Right atrium auricular region (tissue), 2 donors: ENCODE data around the gene ATP5PO. TPM values are rescaled to one million over a fixed set of nuclear protein-coding genes. Genes with fewer than 3 reads are reported as not detected.
A peak's percentile ranks its signal among the peaks of the same experiment; 100 is the strongest.

Source experiments
- DNase-seq: peaks from one replicate; pipeline ENCODE4 v3.0.0-alpha.2; 2019; ENCODE audit warnings: low spot score
- H3K27ac ChIP-seq, 2 donors: fragments of 200-600 bp; sonication (generic); 1 replicate in 1 of 2; 2 replicates in 1 of 2; pipeline ENCODE4 v1.5.1; 2016 to 2019
- H3K27me3 ChIP-seq, 2 donors: fragments of 200-600 bp; sonication (generic); one replicate each; pipeline versions ENCODE4 v1.5.1 to v1.6.0; 2017 to 2019
- H3K36me3 ChIP-seq: fragments of 200-600 bp; sonication (generic); one replicate; pipeline ENCODE4 v1.5.1; 2016
- H3K4me1 ChIP-seq, 2 donors: fragments of 200-600 bp; sonication (generic); one replicate each; pipeline versions ENCODE4 v1.5.1 to v1.6.0; 2017 to 2019
- H3K4me3 ChIP-seq, 2 donors: fragments of 200-600 bp; sonication (generic); 1 replicate in 1 of 2; 2 replicates in 1 of 2; pipeline ENCODE4 v1.5.1; 2017 to 2019; ENCODE audit warnings: mild to moderate bottlenecking in 1 of 2, moderate library complexity in 1 of 2
- H3K9me3 ChIP-seq, 2 donors: fragments of 200-600 bp; sonication (generic); one replicate each; pipeline ENCODE4 v1.5.1; 2019
- total RNA-seq, 2 donors: library from RNA; depleted of rRNA; stranded (reverse); fragments of >200 nt; gene quantifications; one replicate each; pipeline ENCODE4 v1.1.0, GENCODE V29; 2016
- TF ChIP-seq, protein P1 (sequence below), 2 donors: fragments of 200-600 bp; sonication (generic); IDR thresholded peaks; one replicate each; pipeline ENCODE4 v1.5.1; 2019; ENCODE audit warnings: antibody characterized with exemption in 2 of 2

ATP5PO gene
- total RNA-seq, 2 donors from 2014 or later = 593 to 693 TPM

DNA sequence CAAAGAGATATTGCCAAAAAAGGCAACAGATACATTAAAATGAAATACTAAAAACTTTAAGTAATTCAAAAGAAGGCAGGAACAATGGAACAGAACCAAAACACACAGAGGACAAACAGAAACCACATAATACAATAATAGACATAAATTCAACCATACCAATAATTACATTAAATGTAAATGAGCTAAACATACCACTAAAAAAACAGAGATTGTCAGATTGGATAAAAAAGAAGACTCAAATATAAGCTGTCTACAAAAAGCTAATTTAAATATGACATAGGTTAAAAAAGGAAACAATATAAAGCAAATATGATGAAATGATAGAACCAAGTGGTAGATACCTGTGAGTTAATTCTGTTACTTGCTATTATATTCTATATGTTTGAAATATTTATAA, 44.1 kb upstream of the ATP5PO start:
- Histone ChIP-seq H3K27me3 (no peaks in the 10 kb centered on the region), H3K36me3 (no peaks in the 10 kb centered on the region), H3K9me3 (peaks cover 0 to 22% of the 10 kb centered on the region in 2 donors), H3K27ac (no peak overlapping the region), H3K4me1 (no peaks in the 10 kb centered on the region), H3K4me3 (no peak overlapping the region)
- TF ChIP-seq, protein P1, sequence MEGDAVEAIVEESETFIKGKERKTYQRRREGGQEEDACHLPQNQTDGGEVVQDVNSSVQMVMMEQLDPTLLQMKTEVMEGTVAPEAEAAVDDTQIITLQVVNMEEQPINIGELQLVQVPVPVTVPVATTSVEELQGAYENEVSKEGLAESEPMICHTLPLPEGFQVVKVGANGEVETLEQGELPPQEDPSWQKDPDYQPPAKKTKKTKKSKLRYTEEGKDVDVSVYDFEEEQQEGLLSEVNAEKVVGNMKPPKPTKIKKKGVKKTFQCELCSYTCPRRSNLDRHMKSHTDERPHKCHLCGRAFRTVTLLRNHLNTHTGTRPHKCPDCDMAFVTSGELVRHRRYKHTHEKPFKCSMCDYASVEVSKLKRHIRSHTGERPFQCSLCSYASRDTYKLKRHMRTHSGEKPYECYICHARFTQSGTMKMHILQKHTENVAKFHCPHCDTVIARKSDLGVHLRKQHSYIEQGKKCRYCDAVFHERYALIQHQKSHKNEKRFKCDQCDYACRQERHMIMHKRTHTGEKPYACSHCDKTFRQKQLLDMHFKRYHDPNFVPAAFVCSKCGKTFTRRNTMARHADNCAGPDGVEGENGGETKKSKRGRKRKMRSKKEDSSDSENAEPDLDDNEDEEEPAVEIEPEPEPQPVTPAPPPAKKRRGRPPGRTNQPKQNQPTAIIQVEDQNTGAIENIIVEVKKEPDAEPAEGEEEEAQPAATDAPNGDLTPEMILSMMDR (IDR thresholded peaks at IDR 0.05) = no peak
- no peak for DNase-seq

DNA sequence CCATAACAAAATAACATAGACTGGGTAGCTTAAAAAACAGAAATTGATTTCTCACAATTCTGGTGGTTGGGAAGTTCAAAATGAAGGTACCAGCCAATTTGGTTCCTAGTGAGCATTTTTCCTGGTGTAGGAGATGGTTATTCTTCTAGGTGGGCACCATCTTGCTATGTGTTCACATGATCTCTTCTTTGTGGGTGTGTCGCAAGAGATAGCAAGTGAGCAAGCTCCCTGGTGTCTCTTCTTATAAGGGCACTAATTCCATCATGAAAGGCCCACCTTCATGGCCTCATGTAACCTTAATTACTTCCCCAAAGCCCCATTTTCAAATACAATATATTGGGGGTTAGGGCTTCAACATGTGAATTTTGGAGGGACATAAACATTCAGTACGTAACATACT, 38.8 kb upstream of the ATP5PO start:
- H3K9me3 ChIP-seq = peaks cover 0 to 10% of the 10 kb centered on the region in 2 donors
- no peak for DNase-seq
- H3K4me3 ChIP-seq = no peak overlapping the region
- peaks cover 0 to 9% of the 10 kb centered on the region in 2 donors for H3K4me1 ChIP-seq
- no peaks in the 10 kb centered on the region for H3K36me3 ChIP-seq
- TF ChIP-seq, protein P1 (IDR thresholded peaks at IDR 0.05) = no peak
- no peak overlapping the region for H3K27ac ChIP-seq
- H3K27me3 ChIP-seq = no peaks in the 10 kb centered on the region

DNA sequence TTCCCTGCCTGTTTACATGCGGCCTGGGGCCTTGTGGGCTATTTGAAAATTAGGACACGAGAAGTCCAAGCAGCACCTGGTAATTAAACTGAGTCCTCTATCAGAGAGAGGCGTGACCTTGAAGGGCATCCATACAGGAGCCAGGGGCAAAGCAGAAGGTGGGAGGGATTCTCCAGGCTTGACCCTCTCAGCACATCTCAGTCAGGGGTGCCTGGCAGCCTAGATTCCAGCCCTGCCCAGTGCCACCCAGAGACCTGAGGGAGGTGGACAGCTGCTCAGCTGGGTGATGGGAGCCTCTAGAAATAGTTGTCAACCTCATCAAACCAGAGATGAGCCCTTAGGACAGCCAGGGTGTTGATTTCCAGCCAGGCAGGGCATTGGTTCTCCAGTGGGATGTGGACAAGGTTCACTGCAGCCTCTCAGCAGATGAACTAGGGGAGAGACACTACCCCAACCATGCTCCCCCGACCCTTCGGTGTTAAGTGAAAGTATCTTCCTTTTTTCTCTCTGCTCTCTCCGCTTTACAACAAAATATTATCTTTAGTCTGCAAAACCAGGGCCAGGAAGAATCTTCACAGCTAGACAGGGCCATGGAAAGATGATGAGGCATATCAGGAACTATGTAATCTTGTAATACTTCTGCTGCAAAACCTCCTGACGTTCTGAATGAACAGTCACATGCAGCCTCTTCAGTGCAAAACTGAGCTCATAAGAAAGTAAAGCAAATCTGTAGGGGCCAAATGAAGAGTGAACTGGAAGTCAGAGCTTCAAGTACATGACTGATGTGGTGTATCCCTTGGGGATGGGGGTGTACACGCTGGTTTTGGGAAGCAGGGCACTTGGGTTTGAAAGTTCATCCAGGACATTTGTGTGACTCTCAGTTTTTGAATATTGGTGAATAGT, 35.9 kb upstream of the ATP5PO start:
- peak overlapping the region in 1 of 2 donors; percentile 15 for H3K27ac ChIP-seq
- H3K36me3 ChIP-seq = no peaks in the 10 kb centered on the region
- DNase-seq = no peak
- TF ChIP-seq, protein P1 (IDR thresholded peaks at IDR 0.05) = no peak
- H3K4me1 ChIP-seq = peaks cover 0 to 28% of the 10 kb centered on the region in 2 donors
- H3K9me3 ChIP-seq = no peaks in the 10 kb centered on the region
- no peaks in the 10 kb centered on the region for H3K27me3 ChIP-seq
- H3K4me3 ChIP-seq = no peak overlapping the region

DNA sequence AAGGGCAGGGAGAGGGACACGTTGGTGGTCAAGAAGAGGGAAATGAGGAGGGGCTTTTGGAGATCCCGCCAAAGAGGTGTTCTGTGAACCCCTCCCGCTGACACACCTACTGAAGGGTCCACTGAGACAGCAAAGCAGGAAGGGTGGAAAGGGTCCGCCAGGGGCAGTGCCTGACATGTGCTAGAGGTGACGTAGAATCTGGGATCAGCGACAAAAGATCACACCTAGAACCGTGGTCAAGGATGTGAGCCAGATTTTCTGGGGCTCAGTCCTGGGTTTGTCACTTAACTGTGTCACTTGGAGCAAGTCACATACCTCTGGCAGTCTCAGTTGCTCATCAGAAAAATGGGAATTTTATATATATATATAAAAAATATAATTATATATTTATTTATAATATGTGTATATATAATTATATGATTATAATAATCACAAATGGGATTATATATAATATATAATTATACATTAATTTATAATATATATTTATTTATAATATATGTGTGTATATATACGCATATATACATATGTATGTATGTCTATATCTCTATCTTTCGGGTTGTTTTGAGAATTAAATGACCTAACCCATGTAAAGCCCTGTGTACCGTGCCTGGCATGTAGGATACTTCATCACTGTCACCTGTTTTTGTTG, 35.0 kb upstream of the ATP5PO start:
- Histone ChIP-seq H3K27me3 (no peaks in the 10 kb centered on the region), H3K4me3 (no peak overlapping the region), H3K4me1 (peaks cover 0 to 28% of the 10 kb centered on the region in 2 donors), H3K36me3 (no peaks in the 10 kb centered on the region), H3K9me3 (no peaks in the 10 kb centered on the region), H3K27ac (no peak overlapping the region)
- TF ChIP-seq, protein P1 (IDR thresholded peaks at IDR 0.05) = no peak
- no peak for DNase-seq

DNA sequence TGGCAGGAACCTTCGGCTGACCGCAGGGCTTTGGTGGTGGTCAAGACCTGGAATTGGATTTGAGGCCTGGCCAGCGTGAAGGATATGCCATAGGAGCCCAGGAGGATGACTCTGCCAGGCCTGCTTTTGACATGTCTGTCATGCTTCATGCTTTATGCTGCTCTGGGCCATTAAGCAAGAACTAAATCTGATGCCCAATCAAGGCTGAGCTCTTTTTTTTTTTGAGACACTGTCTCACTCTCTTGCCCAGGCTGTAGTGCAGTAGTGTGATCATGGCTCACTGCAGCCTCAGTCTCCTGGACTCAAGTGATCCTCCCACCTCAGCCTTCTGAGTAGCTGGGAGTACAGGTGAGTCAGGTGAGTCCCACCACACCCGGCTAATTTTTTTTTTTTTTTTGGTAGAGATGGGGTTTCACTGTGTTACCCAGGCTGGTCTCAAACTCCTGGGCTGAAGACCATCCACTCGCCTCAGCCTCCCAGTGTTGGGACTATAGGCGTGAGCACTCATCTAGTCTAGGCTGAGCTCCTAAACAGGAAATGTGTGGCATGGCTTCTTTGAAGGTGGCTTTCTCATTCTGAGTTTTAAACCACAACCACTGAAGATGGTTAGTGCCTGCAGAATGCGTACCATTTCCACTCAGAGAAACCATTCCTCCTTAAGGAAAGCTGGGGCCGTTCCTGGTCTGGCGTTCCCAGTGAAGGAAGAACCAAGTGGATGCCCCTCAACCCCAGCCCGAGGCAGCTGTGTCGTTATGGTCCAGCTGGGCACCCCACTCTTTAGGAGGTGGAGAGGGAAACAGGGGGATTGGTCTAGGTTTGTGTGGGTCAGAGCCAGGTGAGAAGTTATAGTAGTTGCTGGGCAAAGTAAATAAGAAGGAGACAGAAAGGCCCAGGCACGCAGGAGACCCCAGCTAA, 34.2 kb upstream of the ATP5PO start:
- Histone ChIP-seq H3K4me3 (no peak overlapping the region), H3K4me1 (peaks cover 0 to 28% of the 10 kb centered on the region in 2 donors), H3K36me3 (no peaks in the 10 kb centered on the region), H3K27me3 (no peaks in the 10 kb centered on the region), H3K9me3 (no peaks in the 10 kb centered on the region), H3K27ac (peak overlapping the region in 1 of 2 donors; percentile 80)
- DNase-seq = no peak
- TF ChIP-seq, protein P1 (IDR thresholded peaks at IDR 0.05) = no peak
